BJ (cell line): ENCODE data around the gene VTI1A. TPM values are rescaled to one million over a fixed set of nuclear protein-coding genes. Genes with fewer than 3 reads are reported as not detected.

Experiments used
- CTCF ChIA-PET: fragments of 350-600 bp; formaldehyde crosslinking; extraction: SDS; loops from one replicate; lab custom pipeline; 2021; ENCODE audit warnings: antibody characterized with exemption, inconsistent platforms; lab: Yijun Ruan, JAX
- POLR2A ChIA-PET: fragments of 300-600 bp; sonication (Branson Sonifier 250); formaldehyde crosslinking; extraction: SDS; loops from one replicate; lab custom pipeline; 2021; ENCODE audit warnings: antibody characterized with exemption; lab: Charles Lee
- DNase-seq: peaks from one replicate; pipeline ENCODE4 v3.0.0-alpha.2; 2011; ENCODE audit warnings: low read depth
- H3K27me3 ChIP-seq: 2 replicates; pipeline ENCODE4 v1.6.0; 2011; ENCODE audit warnings: low read length; ENCODE audit not compliant: control insufficient read depth, insufficient read depth
- H3K36me3 ChIP-seq: 2 replicates; pipeline ENCODE4 v1.5.1; 2011; ENCODE audit warnings: low read length; ENCODE audit not compliant: control insufficient read depth, insufficient read depth
- H3K4me3 ChIP-seq: 2 replicates; pipeline ENCODE4 v1.5.1; 2011; ENCODE audit warnings: low read depth, mild to moderate bottlenecking, control low read depth, low read length
- CTCF ChIP-seq: IDR thresholded peaks from 2 replicates; pipeline ENCODE4 v1.5.1; 2011; ENCODE audit warnings: low read depth, mild to moderate bottlenecking, control low read depth, inconsistent platforms, low read length, moderate library complexity; ENCODE audit not compliant: insufficient read depth
- polyA plus RNA-seq: library from polyadenylated mRNA; depleted of rRNA; stranded (reverse); fragments of >200 nt; gene quantifications from 2 replicates; pipeline ENCODE4 v1.2.3, GENCODE V29; 2011

The VTI1A gene
- polyA plus RNA-seq, 1 experiment = 13.4 TPM

- POLR2A ChIA-PET = no interaction called here
- no peaks in the 10 kb centered on the region for H3K36me3 ChIP-seq
- no peak for DNase-seq
- TF ChIP-seq CTCF = no peak
- CTCF ChIA-PET = no interaction called here
- no peak overlapping the region for H3K4me3 ChIP-seq
- H3K27me3 ChIP-seq = no peaks in the 10 kb centered on the region
Measured at GRCh38 chr10:112827086-112827485, 380.1 kb downstream of the VTI1A start.

- Histone ChIP-seq H3K36me3 (no peaks in the 10 kb centered on the region), H3K27me3 (no peaks in the 10 kb centered on the region), H3K4me3 (no peak overlapping the region)
- no peak for DNase-seq
- POLR2A ChIA-PET = no interaction called here
- TF ChIP-seq CTCF = no peak
- CTCF ChIA-PET = no interaction called here
Measured at GRCh38 chr10:112827951-112828350, 380.9 kb downstream of the VTI1A start.

- CTCF ChIA-PET = interaction anchor here (1.3 kb wide), 1 partner anchor 11 kb away, joined by 4 read pairs; no protein-coding TSS in a partner anchor
- no peaks in the 10 kb centered on the region for H3K27me3 ChIP-seq
- DNase-seq = no peak
- no peaks in the 10 kb centered on the region for H3K36me3 ChIP-seq
- no peak for TF ChIP-seq CTCF
- POLR2A ChIA-PET = no interaction called here
- H3K4me3 ChIP-seq = no peak overlapping the region
Measured at GRCh38 chr10:112831859-112832258, 384.8 kb downstream of the VTI1A start.

- no peaks in the 10 kb centered on the region for H3K27me3 ChIP-seq
- POLR2A ChIA-PET = no interaction called here
- CTCF ChIA-PET = interaction anchor here (1.3 kb wide), 1 partner anchor 11 kb away, joined by 4 read pairs; no protein-coding TSS in a partner anchor
- DNase-seq = no peak
- no peak overlapping the region for H3K4me3 ChIP-seq
- TF ChIP-seq CTCF = no peak
- no peaks in the 10 kb centered on the region for H3K36me3 ChIP-seq
Measured at GRCh38 chr10:112832361-112832878, 385.4 kb downstream of the VTI1A start.

- Histone ChIP-seq H3K27me3 (no peaks in the 10 kb centered on the region), H3K36me3 (no peaks in the 10 kb centered on the region), H3K4me3 (no peak overlapping the region)
- no peak for TF ChIP-seq CTCF
- CTCF ChIA-PET = interaction anchor here (1.3 kb wide), 1 partner anchor 10 kb away, joined by 4 read pairs; no protein-coding TSS in a partner anchor
- no peak for DNase-seq
- POLR2A ChIA-PET = no interaction called here
Measured at GRCh38 chr10:112832959-112833358, 385.9 kb downstream of the VTI1A start.
